Midbrain (tissue), 1 donor: ENCODE measurements around the gene DSCAML1.
"Not testable (repeated sequence)": the region's sequence is repeated elsewhere in the genome, so short reads cannot be mapped to it uniquely, and the experiment has no call there.

Source experiments
- DNase-seq: peaks from one replicate; lab custom pipeline; 2025; lab: John Stamatoyannopoulos, UW

The DSCAML1 gene

GRCh38 chr11:117794772-117795629, 2.0 kb downstream of the DSCAML1 start:
- no peak for DNase-seq

- DNase-seq, result peak; percentile 37
These were observed 2.9 kb downstream of the DSCAML1 start for GRCh38 chr11:117794135-117794534.

GRCh38 chr11:117793583-117793982, 3.4 kb downstream of the DSCAML1 start:
- DNase-seq, result peak; percentile 31

GRCh38 chr11:117792992-117793391, 4.0 kb downstream of the DSCAML1 start:
- no peak for DNase-seq

GRCh38 chr11:117792241-117792640, 4.8 kb downstream of the DSCAML1 start:
- DNase-seq, result no peak

- no peak for DNase-seq
These were observed 6.7 kb downstream of the DSCAML1 start for GRCh38 chr11:117790279-117790678.

GRCh38 chr11:117789241-117789640, 7.8 kb downstream of the DSCAML1 start:
- DNase-seq, result no peak

- no peak for DNase-seq
These were observed 10.7 kb downstream of the DSCAML1 start for GRCh38 chr11:117786135-117786870.

GRCh38 chr11:117782101-117782500, 14.9 kb downstream of the DSCAML1 start:
- no peak for DNase-seq

GRCh38 chr11:117781627-117782026, 15.4 kb downstream of the DSCAML1 start:
- no peak for DNase-seq

- DNase-seq, result no peak
These were observed 16.6 kb downstream of the DSCAML1 start for GRCh38 chr11:117780456-117780855.

GRCh38 chr11:117774553-117774952, 22.5 kb downstream of the DSCAML1 start:
- DNase-seq, result no peak

GRCh38 chr11:117772360-117772759, 24.7 kb downstream of the DSCAML1 start:
- DNase-seq, result no peak

GRCh38 chr11:117771841-117772240, 25.2 kb downstream of the DSCAML1 start:
- DNase-seq, result no peak

GRCh38 chr11:117771197-117771596, 25.8 kb downstream of the DSCAML1 start:
- peak; percentile 82 for DNase-seq

- no peak for DNase-seq
These were observed 27.0 kb downstream of the DSCAML1 start for GRCh38 chr11:117770061-117770460.

GRCh38 chr11:117769533-117769932, 27.5 kb downstream of the DSCAML1 start:
- no peak for DNase-seq

GRCh38 chr11:117768506-117768905, 28.5 kb downstream of the DSCAML1 start:
- no peak for DNase-seq

- DNase-seq, result no peak
These were observed 29.9 kb downstream of the DSCAML1 start for GRCh38 chr11:117767071-117767470.

GRCh38 chr11:117766576-117766975, 30.4 kb downstream of the DSCAML1 start:
- no peak for DNase-seq

GRCh38 chr11:117766026-117766425, 31.0 kb downstream of the DSCAML1 start:
- no peak for DNase-seq

- no peak for DNase-seq
These were observed 31.9 kb downstream of the DSCAML1 start for GRCh38 chr11:117765068-117765467.

- not testable (repeated sequence) for DNase-seq
These were observed 33.6 kb downstream of the DSCAML1 start for GRCh38 chr11:117763465-117763864.
